Measurements from ENCODE around the gene ROGDI. TPM values are rescaled to one million over a fixed set of nuclear protein-coding genes. Genes with fewer than 3 reads are reported as not detected.

ROGDI gene
- total and polyA plus RNA-seq, 2 of the 13 experiments (the other 11 are each of a cell fraction or from before 2014, with no cell fraction given): 19.2 to 42.1 TPM

- TF ChIP-seq ZNF329 (CRISPR knock-in tag; IDR thresholded peaks at IDR 0.05; ENCODE audit: low read depth) (peak; percentile 97), ZNF256 (CRISPR knock-in tag; conservative IDR thresholded peaks at IDR 0.05) (no peak), KLF15 (CRISPR knock-in tag; IDR thresholded peaks at IDR 0.05; ENCODE audit: borderline replicate concordance) (no peak), ZBTB3 (CRISPR knock-in tag; IDR thresholded peaks at IDR 0.05; ENCODE audit: borderline replicate concordance, low read depth) (no peak), ZNF280D (CRISPR knock-in tag; IDR thresholded peaks at IDR 0.05) (no peak), BRF2 (CRISPR knock-in tag; IDR thresholded peaks at IDR 0.05) (no peak), MNT (IDR thresholded peaks at IDR 0.05) (no peak), USF2 (IDR thresholded peaks at IDR 0.05; ENCODE audit: low read depth, low read length) (no peak), USF2 (CRISPR knock-in tag; IDR thresholded peaks at IDR 0.05; ENCODE audit: borderline replicate concordance) (no peak), ZBTB7B (CRISPR knock-in tag; IDR thresholded peaks at IDR 0.05) (no peak), FIP1L1 (IDR thresholded peaks at IDR 0.05; ENCODE audit: borderline replicate concordance, insufficient read depth, low read depth, low read length) (no peak), MLX (CRISPR knock-in tag; IDR thresholded peaks at IDR 0.05) (no peak), ZNF747 (CRISPR knock-in tag; IDR thresholded peaks at IDR 0.05; ENCODE audit: borderline replicate concordance) (no peak)
Measured at GRCh38 chr16:4783251-4783950, 19.0 kb downstream of the ROGDI start (continued).
